Peyer's patch (tissue), 4 donors: ENCODE data around the gene OCA2. TPM values are rescaled to one million over a fixed set of nuclear protein-coding genes. Genes with fewer than 3 reads are reported as not detected.
A peak's percentile ranks its signal among the peaks of the same experiment; 100 is the strongest.

Source experiments
- DNase-seq, 3 donors: peaks; one replicate each; pipeline ENCODE4 v3.0.0-alpha.2; 2017 to 2019
- H3K27ac ChIP-seq, 4 donors: fragments of 200-600 bp; sonication (generic); one replicate each; pipeline ENCODE4 v1.5.1; 2016 to 2019
- H3K27me3 ChIP-seq, 2 donors: fragments of 200-600 bp; sonication (generic); one replicate each; pipeline ENCODE4 v1.5.1; 2019
- H3K36me3 ChIP-seq, 3 donors: fragments of 200-600 bp; sonication (generic); one replicate each; pipeline ENCODE4 v1.5.1; 2016 to 2019
- H3K4me1 ChIP-seq, 4 donors: fragments of 200-600 bp; sonication (generic); one replicate each; pipeline ENCODE4 v1.5.1; 2016 to 2019
- H3K4me3 ChIP-seq, 4 donors: fragments of 200-600 bp; sonication (generic); 1 replicate in 3 of 4; 2 replicates in 1 of 4; pipeline ENCODE4 v1.5.1; 2016 to 2019; ENCODE audit warnings: mild to moderate bottlenecking in 1 of 4
- H3K9me3 ChIP-seq, 4 donors: fragments of 200-600 bp; sonication (generic); one replicate each; pipeline ENCODE4 v1.5.1; 2016 to 2019; ENCODE audit warnings: mild to moderate bottlenecking in 1 of 4
- CTCF ChIP-seq, 6 experiments: fragments of 450-650 bp in 4 of 6; fragments of 200-600 bp in 2 of 6; sonication (generic) in 1 of 6; IDR thresholded peaks; one replicate each; pipeline ENCODE4 v1.5.1; 2017 to 2019; ENCODE audit warnings: antibody characterized with exemption in 6 of 6, mild to moderate bottlenecking in 3 of 6, moderate library complexity in 1 of 6
- POLR2A ChIP-seq, 2 donors: fragments of 450-650 bp; IDR thresholded peaks; one replicate each; pipeline ENCODE4 v1.5.1; 2017; ENCODE audit warnings: antibody characterized with exemption in 2 of 2, mild to moderate bottlenecking in 2 of 2, moderate library complexity in 2 of 2
- total RNA-seq, 4 donors: library from RNA; depleted of rRNA; stranded (reverse); fragments of >200 nt; gene quantifications; one replicate each; pipeline ENCODE4 v1.1.0, GENCODE V29; 2016

The OCA2 gene
- total RNA-seq, 4 donors from 2014 or later = 1.4 to 3.0 TPM; not detected in 2

- H3K4me1 ChIP-seq = peaks cover 0 to 44% (median 20%) of the 10 kb centered on the region in 4 donors
- no peaks in the 10 kb centered on the region for H3K36me3 ChIP-seq
- TF ChIP-seq POLR2A (IDR thresholded peaks at IDR 0.05) (no peak), CTCF (IDR thresholded peaks at IDR 0.05) (no peak)
- H3K9me3 ChIP-seq = peaks cover 0 to 4% (median 0%) of the 10 kb centered on the region in 4 donors
- H3K4me3 ChIP-seq = no peak overlapping the region
- peaks cover 0 to 30% of the 10 kb centered on the region in 2 donors for H3K27me3 ChIP-seq
- H3K27ac ChIP-seq = no peak overlapping the region
- DNase-seq = peak in 1 of 3 donors; percentile 8
These were observed 752 bp downstream of the OCA2 start for GRCh38 chr15:28098360-28098765.

DNA sequence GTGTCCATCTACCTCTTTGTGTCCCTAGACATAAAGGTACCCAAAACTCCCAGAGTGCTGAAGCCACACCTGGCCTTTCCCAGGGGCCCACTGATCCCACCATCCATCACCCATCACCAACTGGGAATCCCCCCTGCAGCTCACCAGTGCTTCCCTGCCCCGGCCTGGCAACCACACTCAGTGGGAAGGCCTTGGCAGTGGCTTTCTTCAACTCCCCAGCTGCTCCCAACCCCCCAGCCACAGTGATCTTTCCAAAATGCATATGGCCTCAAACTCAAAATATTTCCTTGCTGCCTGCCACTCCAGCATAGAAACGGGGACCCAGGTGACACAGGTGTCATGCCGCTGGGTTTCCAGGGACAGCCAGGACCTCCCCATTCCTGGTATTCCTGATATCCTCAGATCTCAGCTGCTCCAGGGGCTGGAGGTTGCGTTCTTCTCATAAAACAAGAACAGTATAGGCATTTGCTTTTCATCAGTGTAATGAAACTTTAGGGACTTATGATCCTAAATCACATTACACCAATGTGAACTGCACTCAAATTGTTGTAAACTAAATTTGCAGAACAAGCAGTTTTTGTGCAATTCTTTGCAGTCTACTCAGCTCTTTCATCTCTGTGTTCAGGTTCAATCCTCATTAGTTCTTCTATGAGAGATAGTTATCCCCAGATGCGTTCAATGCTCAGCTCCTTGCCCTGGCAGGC is 1.3 kb downstream of the OCA2 start:
- no peak overlapping the region for H3K4me3 ChIP-seq
- H3K4me1 ChIP-seq = peaks cover 0 to 44% (median 20%) of the 10 kb centered on the region in 4 donors
- peak in 1 of 3 donors; percentile 4 for DNase-seq
- H3K27me3 ChIP-seq = peaks cover 0 to 30% of the 10 kb centered on the region in 2 donors
- H3K36me3 ChIP-seq = no peaks in the 10 kb centered on the region
- no peak for TF ChIP-seq CTCF (IDR thresholded peaks at IDR 0.05)
- no peak for TF ChIP-seq POLR2A (IDR thresholded peaks at IDR 0.05)
- H3K27ac ChIP-seq = no peak overlapping the region
- H3K9me3 ChIP-seq = peaks cover 0 to 4% (median 0%) of the 10 kb centered on the region in 4 donors

- Histone ChIP-seq H3K9me3 (peaks cover 0 to 4% (median 0%) of the 10 kb centered on the region in 4 donors), H3K36me3 (no peaks in the 10 kb centered on the region), H3K27ac (peak overlapping the region in 2 of 4 donors; percentile 20 to 31), H3K4me3 (peak overlapping the region; percentile 26 to 50 (median 48)), H3K27me3 (peaks cover 0 to 30% of the 10 kb centered on the region in 2 donors), H3K4me1 (peaks cover 0 to 44% (median 20%) of the 10 kb centered on the region in 4 donors)
- TF ChIP-seq POLR2A (IDR thresholded peaks at IDR 0.05) (no peak), CTCF (IDR thresholded peaks at IDR 0.05) (no peak)
- DNase-seq = peak in 1 of 3 donors; percentile 15
These were observed 2.3 kb downstream of the OCA2 start for GRCh38 chr15:28096670-28097431.

- Histone ChIP-seq H3K27ac (peak overlapping the region in 2 of 4 donors; percentile 20 to 31), H3K36me3 (no peaks in the 10 kb centered on the region), H3K27me3 (peaks cover 0 to 30% of the 10 kb centered on the region in 2 donors), H3K4me1 (peaks cover 0 to 44% (median 20%) of the 10 kb centered on the region in 4 donors), H3K4me3 (peak overlapping the region; percentile 26 to 50 (median 48)), H3K9me3 (peaks cover 0 to 7% (median 0%) of the 10 kb centered on the region in 4 donors)
- DNase-seq = no peak
- TF ChIP-seq POLR2A (IDR thresholded peaks at IDR 0.05) = no peak
These were observed 2.8 kb downstream of the OCA2 start for GRCh38 chr15:28096411-28096669.

DNA sequence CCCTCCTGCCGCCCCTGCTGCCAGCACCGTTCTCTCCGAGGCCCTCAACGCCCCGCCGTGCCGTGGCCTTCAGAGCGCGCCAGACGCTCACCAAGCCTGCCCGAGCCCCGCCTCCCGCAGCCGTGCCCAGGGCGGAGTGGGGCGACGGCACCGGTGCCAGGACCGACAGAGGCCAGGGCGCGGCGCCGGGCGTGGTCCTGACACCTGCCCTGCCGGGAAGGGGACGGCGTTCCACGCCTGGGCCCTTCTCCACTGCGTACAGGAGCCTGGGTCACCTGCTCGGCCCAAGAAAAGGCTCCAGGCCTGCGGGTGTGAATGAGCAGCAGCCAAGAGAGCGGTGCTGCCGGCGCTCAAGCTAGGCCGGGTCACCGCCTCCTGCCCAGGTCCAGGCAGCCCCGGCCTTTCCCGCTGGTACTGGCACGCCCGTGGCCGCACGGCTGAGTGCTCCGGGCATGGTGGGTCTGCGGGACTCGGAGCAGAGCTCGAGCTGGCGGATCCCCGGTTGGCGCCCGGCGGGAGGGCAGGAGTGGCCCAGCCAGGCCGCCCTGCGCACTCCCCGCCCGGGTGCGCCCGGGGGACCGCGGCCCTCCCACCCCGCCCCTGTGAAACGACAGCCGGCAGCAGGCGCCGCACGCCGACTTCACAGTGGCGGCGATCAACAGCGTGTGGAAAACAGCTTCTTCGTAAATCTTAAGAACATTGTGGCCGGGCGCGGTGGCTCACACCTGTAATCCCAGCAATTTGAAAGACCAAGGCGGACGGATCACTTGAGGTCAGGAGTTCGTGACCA is 4.2 kb downstream of the OCA2 start:
- Histone ChIP-seq H3K4me3 (peak overlapping the region; percentile 26 to 50 (median 48)), H3K27ac (peak overlapping the region; percentile 31 to 80 (median 70)), H3K36me3 (no peaks in the 10 kb centered on the region), H3K4me1 (peaks cover 0 to 44% (median 20%) of the 10 kb centered on the region in 4 donors), H3K9me3 (peaks cover 0 to 7% (median 0%) of the 10 kb centered on the region in 4 donors), H3K27me3 (peaks cover 0 to 30% of the 10 kb centered on the region in 2 donors)
- peak in 2 of 3 donors; percentile 86 to 92 for DNase-seq
- TF ChIP-seq CTCF (IDR thresholded peaks at IDR 0.05) (no peak), POLR2A (IDR thresholded peaks at IDR 0.05) (peak; percentile 47 to 58)
